GM10266 (cell line): Measurements from ENCODE around the gene PTPRZ1.

ENCODE experiments used
- DNase-seq: peaks from one replicate; pipeline ENCODE4 v3.0.0; 2012; ENCODE audit errors: extremely low spot score
- CTCF ChIP-seq: IDR thresholded peaks from 2 replicates; pipeline ENCODE4 v1.5.1; 2012; ENCODE audit warnings: mild to moderate bottlenecking, low read depth; ENCODE audit not compliant: control insufficient read depth, insufficient read depth; ENCODE audit errors: missing control alignments

PTPRZ1 gene

DNA sequence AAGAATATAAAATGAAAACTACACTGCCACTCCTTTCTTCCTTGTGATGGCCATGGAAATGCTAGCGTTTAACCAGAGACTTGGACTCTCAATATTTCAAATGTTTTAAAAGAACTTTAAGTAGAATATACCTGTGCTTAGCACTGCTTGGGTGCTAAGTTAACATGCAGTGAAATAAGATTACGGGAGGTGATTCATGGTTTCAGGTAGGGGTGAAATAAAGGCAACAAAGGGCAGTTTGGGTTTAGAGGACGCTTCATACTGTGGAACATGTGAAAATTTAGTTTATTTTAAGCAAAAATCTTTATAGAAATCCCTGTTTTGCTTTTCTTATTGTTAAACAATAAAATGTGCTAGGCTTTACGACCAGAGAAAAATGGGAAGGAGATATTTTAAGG lies 94.0 kb downstream of the PTPRZ1 start:
- no peak for TF ChIP-seq CTCF
- DNase-seq = no peak

DNA sequence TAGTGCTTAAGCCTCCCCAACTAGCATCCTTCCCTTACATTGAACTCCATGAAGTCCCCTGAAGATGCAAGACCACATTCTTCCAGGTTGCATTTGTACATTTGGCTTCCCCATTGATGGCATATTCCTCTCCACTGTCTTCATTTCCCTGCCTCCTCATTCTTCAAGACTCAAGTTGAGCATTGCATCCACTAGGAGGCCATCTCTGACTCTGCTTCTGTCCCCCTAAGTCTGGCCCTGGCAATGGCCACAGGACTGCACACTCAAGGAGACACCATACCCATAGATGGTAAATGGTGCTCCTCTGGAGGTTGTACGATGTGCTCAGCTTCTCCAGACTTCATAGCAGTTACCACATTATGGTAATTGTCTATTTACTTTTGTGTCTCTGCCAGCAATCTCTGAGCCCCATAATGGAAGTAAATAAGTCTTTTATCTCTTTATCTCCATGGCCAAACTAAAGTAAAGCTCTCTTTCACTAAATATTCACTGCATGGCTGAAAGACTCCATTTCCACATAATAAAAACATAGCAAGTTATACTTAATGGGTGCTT lies 112.6 kb downstream of the PTPRZ1 start:
- no peak for TF ChIP-seq CTCF
- DNase-seq = no peak

DNA sequence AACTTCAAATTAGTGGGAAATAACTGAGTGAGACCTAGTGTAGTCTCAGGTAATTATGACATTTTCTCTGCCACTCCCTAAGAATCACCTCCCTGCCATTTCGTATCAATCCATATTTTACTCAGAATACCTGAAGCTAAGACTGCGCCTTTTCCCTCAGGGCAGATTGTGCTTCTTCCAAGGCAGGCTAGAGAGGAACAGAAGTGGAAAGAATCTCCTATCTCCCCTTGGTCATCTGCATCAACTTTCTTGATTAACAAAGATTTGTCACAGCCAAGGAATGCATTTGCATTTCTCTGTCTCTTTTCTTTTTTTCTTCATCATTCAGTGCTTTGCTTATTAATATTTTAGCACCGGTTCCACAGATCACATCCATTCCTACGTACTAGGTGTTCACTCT lies 119.1 kb downstream of the PTPRZ1 start:
- TF ChIP-seq CTCF = no peak
- DNase-seq = no peak

DNA sequence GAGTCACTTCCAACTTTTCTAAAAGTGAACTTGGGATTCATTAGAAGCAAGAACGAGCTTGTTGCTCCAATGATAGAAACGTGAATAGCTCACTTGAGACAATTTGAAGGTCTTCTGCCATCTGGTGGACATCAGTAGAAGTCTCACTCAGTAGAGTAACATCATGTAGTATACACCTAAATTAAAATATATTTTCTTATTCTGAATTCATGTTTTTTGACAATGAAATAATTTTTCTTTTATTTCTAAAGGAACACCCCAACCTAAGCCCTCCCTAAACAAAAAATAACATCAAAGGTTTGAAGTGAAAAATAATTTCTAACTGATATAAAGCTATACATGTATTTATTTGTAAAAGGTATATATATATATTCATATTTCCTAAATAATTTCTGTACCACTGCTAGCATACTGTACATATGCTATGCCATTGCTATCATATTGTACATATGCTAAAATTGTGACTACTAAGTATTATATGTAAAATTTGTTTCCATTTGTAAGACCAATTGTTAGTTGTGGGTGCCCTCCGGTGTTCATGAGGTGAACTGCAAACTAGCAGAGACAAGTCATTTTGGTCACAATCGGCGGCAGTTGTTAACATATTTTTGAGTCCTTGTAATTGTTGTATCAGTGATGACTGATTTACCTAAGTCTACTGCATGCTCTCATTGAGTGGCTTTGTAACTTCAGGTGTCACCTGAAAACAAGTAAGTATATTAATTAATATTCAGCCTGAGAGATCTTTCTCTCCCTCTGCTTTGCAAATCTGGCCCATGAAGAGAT lies 121.9 kb downstream of the PTPRZ1 start:
- TF ChIP-seq CTCF = peak; percentile 74
- peak; percentile 44 for DNase-seq

- TF ChIP-seq CTCF = no peak
- no peak for DNase-seq
Observed at GRCh38 chr7:122006687-122007086, 133.7 kb downstream of the PTPRZ1 start.

DNA sequence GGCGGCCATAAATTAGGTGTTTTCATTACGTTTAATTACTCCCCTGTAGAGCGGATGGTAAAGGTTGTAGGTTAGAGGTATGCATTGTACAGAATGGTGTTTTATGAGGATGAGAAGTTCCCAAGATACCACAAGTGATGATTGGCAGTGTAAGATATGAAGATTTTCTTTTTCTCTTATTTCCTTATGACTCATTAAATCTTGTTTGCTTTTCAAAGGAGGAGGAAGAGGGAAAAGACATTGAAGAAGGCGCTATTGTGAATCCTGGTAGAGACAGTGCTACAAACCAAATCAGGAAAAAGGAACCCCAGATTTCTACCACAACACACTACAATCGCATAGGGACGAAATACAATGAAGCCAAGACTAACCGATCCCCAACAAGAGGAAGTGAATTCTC lies 137.2 kb downstream of the PTPRZ1 start:
- no peak for DNase-seq
- TF ChIP-seq CTCF = no peak

- DNase-seq = no peak
- no peak for TF ChIP-seq CTCF
Observed at GRCh38 chr7:122013065-122013464, 140.1 kb downstream of the PTPRZ1 start.
